SKM-1 (cell line): ENCODE data around the gene ABHD16A.
"Not testable (repeated sequence)": the region's sequence is repeated elsewhere in the genome, so short reads cannot be mapped to it uniquely, and the experiment has no call there.

ENCODE experiments used
- DNase-seq: peaks from one replicate; lab custom pipeline; 2025; ENCODE audit not compliant: unreplicated experiment; lab: John Stamatoyannopoulos, UW

The ABHD16A gene

GRCh38 chr6:31715022-31715958, 12.2 kb upstream of the ABHD16A start, which contains the start of gene LY6G6D:
Gene LY6G6D, plus strand, starts transcription at chr6:31715348. Its CDS starts 8 bp downstream, at chr6:31715356.
- no peak for DNase-seq

DNA sequence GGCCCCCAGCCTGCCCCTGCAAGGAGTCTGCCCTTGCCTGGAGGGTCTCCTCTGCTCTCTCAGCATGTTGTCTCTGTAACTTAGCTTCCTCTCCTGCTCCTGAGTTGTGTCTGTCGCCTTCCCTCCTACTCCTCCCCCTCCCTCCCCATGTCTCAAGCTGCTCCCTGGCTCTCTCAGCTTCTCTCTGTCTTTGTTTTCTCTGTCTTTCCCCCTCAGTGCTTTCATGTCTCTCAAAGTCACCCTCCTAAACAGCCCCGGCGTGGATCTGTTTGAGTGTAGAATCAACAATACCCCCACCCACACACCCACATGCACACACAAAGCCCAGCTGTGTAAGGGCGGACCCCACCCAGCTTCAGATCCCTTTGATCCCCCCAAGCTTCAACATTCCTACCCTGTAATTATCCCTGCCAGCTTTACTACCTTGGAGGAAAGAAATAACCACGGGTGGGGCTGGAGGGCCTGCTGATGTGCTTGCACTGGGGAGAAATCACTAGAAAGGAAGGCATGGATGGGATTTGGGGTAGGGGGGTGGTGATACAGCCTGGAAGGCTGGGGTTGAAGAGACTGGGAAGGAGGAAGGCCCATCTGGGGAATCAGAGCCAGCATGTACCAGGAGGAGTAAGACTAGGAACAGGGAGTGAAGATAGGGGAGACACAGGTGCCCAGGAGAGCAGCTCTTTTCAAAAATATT, 11.0 kb upstream of the ABHD16A start:
- DNase-seq = no peak

GRCh38 chr6:31713465-31713864, 10.3 kb upstream of the ABHD16A start:
- no peak for DNase-seq

- DNase-seq = no peak
Observed at GRCh38 chr6:31712296-31712695, 9.2 kb upstream of the ABHD16A start.

DNA sequence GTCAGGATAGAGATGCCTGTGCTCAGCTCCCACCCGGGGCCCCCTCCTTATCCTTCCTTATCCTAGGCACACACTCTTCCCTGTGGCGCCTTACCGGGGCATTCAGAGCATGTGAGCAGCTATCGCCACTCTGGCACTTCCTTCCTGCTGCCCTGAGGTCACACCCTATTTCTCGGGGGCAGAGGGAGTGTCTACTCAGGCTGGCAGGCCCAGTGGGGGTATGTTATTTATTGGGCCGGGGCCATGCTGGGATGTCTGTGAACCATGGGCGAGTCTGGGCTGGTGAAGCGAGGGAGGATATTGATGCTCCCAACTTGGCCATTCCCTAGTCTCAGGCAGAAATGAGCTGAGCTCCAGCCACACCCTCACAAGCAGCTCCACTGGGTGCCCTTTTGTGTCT, 8.1 kb upstream of the ABHD16A start:
- DNase-seq = no peak

DNA sequence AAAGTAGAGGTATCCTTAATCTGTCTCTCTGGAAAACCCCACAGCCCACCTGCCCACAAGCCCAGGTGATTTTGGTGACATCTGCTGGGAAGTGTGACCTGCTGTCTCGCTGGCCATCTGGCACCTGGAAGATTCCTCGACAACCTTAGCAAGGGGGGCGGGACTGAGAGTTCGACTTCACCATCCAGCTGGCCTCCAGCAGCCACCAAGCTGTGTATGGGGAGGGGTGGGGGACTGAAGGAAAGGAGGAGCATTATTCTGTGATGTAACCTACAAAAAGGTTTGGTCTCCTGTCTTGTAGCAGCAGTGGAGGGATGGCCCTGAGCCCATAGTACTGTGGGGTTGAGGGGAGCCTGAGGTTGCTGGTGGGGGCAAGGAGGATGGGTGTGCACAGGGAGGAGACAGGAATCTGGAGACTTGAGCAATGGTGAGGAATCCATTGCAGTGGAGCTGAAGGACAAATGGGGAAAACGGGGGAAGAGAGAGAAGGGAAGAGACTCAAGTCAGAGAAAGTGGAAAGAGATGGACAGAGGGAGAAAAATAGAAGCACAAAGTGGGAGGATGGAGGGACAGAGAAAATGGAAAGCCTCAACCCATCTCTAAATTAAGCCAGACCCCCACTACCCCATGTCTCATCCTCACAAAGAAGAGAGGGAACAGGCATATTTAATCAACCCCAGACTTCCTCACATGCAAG, 7.5 kb upstream of the ABHD16A start:
- DNase-seq = no peak

GRCh38 chr6:31709157-31709556, 6.0 kb upstream of the ABHD16A start:
- not testable (repeated sequence) for DNase-seq

DNA sequence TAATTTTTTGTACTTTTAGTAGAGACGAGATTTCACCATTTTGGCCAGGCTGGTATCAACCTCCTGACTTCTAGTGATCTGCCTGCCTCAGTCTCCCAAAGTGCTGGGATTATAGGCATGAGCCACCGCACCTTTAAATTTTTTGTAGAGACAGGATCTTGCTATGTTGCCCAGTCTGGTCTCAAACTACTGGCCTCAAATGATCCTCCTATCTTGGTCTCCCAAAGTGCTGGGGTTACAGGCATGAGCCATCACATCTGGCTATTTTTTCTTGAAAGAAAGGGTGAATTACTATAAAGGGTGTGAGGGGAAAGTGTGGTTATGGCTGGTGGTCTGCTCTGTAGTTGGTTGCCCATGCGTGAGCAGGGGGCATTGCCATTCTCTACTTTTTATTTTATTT, 5.1 kb upstream of the ABHD16A start:
- DNase-seq = no peak

GRCh38 chr6:31707701-31708100, 4.6 kb upstream of the ABHD16A start:
- DNase-seq = no peak

DNA sequence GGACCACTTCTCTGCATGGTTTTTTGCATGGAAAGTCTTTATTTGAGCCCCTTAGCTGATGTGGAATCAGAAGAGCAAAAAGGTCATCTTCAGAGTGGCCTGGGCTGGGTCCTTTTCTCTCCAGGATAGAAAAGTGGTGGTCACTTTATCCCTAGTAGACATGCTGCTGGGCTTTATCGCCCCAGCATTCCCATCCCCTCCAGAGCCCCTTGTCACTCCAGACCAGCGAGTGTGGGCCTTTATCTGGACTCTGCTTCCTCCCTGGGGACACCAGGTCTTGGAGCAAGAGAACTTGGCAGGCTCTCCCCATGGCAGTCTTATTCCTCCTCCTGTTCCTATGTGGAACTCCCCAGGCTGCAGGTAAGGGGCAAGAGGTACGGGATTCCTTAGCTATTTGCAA, 3.5 kb upstream of the ABHD16A start, which contains the start of gene LY6G6F:
LY6G6F (plus strand) TSS at position 268 of the 400 bp plus-strand sequence; CDS start at position 309, 41 bp downstream.
- no peak for DNase-seq

- DNase-seq = no peak
Observed at GRCh38 chr6:31705931-31706330, 2.8 kb upstream of the ABHD16A start.

- DNase-seq = no peak
Observed at GRCh38 chr6:31702405-31702818, 712 bp downstream of the ABHD16A start.

DNA sequence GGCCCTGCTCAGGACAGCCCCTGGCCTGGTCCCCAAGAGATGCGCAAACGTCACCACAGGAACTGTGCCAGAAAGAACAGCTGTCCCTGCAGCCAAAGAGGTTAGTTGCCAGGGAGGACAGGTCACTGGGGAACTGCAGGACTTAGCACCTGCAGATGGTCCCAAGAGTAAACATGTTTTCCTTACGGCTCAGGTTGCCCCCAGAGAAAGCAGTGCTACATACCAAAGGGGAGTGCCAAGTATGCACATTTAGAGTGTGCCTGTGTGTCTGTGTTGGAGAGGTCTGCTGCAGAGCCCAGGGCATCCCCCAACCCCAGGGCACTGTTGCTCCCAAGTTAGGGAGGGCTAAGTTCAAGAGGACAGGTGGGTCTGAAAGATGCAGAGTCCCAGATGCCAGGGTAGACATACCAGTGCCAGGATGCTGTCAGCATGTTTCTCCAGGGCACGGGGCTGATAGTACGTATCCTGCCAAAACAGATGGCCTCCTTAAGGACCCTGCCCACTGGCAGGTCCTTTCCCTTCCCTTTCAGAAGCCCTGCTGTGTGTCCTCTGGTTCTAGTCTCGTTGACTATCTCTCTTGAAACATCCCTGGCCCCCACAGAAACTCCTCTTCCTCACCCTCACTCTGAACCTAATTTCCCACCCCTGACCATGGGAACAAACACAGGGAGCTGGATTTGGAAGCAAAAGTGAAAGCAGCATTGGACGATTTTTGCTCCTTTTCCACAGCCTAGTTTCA, 1.3 kb downstream of the ABHD16A start:
- DNase-seq = no peak

DNA sequence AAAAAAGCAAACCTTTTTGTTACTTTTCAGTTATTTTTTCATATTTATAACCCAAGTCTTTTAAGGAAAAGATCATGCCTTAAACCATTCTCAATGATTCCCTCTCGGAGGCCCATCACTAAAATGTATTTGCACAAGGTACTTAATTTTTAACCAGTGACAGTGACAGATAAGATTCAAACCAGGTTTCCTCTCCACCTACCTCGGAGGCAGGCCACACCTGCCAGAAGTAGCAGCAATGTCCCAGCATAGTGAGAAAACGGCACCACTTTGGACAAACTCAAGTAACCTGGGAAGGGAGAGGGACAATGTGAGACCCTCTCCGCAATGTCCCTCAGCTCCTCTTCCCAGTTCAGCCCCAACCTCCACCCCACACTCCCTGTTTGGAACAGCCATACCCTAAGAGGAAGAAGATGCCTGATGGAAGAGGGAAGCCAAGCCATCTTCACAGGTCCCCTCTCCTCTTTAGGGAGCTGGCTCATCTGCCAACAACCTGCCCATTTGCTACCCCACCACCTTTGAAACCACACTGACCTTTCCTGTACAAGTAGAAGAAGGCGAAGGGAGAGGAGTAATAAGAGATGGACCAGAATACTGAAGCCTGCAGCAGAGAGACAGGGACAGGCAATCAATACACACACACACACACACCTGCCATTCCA, 2.3 kb downstream of the ABHD16A start:
- DNase-seq = no peak

- no peak for DNase-seq
Observed at GRCh38 chr6:31697555-31697954, 5.6 kb downstream of the ABHD16A start.

GRCh38 chr6:31693535-31693934, 9.6 kb downstream of the ABHD16A start:
- DNase-seq = no peak

DNA sequence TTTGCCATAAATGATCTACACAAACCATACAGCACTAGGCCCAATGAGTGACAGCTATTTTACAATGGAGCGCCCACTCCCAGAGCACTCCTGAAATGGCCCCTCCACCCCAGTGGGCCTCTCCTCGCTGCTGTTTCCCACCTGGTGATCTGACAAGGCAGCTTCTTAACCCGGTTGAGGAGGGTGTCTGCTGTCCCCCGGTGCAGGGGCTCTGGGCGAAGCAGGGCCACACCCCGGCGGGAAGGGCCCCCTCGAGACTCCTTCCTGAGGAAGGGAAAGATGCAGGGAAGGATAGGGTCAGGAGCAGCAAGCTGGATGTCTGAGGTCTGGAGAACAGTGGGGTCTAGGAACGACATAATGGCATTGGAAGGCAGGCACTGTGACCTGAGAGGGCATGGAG, 10.2 kb downstream of the ABHD16A start:
- DNase-seq = no peak

DNA sequence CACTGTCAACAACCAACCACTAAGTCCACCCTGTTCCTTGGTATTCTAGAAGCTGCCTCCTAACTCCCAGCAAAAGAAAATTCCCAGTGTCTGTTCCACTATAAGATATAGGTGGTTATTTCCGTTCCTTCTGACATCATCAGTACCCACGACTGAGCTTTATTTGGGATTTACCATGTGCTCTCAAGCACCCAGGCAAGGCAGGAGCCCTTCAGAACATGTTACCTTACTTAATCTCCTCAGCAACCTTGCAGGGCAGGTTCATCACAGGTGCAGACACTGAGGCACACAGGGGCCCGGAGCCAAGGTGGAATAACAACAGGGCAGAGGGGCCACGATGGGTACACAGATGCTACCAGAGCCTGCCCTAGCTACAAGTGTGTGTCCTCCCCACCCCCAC, 10.8 kb downstream of the ABHD16A start:
- DNase-seq = no peak

DNA sequence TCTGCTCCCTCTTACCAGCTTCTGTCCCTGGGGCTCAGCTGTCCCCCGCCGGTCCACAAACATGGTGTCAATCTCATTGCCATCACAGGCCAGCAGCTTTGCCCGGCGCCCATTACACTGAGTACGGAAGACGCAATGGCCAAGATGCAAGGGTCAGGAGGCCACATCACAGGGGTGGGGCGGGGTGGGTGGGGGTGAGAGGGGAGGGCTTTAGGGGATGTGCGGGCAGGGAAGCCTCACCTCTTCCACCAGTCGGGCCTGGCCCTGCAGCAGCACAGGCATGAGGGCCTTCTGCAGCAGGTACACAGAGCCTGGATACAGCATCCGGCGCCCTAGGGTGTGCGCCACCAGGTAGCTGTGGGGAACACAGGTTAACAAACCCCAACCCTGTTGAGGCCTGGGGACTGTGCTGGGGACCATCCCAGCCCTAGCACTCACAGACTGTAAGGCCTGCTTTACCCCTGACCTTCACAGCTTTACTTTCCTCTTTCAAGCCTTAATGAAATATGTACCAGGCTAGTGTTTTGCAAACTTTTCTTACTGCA, 11.5 kb downstream of the ABHD16A start:
- DNase-seq = no peak

DNA sequence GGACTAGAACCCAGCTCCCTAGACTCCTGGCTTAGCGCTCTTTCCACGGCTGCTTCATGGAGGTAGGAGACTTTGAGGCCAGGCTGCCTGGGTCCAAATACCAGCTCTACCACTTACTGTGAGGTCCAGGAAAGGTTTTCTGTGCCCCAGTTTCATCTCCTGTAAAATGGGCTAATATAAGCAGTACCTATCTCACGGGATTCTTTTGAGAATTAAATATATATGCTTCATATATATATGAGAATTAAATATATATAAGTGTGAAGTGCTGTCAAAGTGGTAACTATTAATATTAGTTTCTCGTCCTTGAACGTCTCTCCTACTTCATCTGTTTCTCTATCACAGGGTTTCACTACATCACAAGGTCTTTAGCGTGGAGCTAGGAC, 12.1 kb downstream of the ABHD16A start:
- DNase-seq = no peak
